ENCODE results near the gene FRMD4B.

DNA sequence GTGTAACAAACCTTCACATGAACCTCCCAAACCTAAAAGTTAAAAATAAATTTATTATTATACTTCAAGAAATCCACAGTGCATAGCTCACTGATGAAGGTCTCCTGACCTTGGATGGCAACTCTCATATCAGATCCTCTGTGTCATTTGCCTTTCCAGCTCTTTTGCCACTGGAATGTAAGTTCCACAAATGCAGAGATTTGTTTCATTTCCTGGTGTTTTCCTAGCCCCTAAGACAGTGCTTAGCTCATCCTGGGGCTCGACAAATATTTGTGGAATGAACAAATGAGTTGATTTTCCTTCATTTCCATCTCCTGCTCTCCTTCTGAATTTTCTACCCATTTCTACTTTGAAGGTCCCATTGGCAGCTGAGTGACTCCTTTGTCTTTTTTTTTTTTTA, 56.0 kb downstream of the FRMD4B start:
- TF ChIP-seq, protein P1, sequence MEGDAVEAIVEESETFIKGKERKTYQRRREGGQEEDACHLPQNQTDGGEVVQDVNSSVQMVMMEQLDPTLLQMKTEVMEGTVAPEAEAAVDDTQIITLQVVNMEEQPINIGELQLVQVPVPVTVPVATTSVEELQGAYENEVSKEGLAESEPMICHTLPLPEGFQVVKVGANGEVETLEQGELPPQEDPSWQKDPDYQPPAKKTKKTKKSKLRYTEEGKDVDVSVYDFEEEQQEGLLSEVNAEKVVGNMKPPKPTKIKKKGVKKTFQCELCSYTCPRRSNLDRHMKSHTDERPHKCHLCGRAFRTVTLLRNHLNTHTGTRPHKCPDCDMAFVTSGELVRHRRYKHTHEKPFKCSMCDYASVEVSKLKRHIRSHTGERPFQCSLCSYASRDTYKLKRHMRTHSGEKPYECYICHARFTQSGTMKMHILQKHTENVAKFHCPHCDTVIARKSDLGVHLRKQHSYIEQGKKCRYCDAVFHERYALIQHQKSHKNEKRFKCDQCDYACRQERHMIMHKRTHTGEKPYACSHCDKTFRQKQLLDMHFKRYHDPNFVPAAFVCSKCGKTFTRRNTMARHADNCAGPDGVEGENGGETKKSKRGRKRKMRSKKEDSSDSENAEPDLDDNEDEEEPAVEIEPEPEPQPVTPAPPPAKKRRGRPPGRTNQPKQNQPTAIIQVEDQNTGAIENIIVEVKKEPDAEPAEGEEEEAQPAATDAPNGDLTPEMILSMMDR (IDR thresholded peaks at IDR 0.05) = no peak
- TF ChIP-seq TCF7L2 (IDR thresholded peaks at IDR 0.05; ENCODE audit: low read depth, low read length) (no peak), SIN3A (IDR thresholded peaks at IDR 0.05; ENCODE audit: borderline replicate concordance, insufficient read depth, low read depth, low read length) (no peak), POLR2AphosphoS5 (IDR thresholded peaks at IDR 0.05; ENCODE audit: low read depth, low read length) (no peak)
- TF ChIP-seq, protein P2, sequence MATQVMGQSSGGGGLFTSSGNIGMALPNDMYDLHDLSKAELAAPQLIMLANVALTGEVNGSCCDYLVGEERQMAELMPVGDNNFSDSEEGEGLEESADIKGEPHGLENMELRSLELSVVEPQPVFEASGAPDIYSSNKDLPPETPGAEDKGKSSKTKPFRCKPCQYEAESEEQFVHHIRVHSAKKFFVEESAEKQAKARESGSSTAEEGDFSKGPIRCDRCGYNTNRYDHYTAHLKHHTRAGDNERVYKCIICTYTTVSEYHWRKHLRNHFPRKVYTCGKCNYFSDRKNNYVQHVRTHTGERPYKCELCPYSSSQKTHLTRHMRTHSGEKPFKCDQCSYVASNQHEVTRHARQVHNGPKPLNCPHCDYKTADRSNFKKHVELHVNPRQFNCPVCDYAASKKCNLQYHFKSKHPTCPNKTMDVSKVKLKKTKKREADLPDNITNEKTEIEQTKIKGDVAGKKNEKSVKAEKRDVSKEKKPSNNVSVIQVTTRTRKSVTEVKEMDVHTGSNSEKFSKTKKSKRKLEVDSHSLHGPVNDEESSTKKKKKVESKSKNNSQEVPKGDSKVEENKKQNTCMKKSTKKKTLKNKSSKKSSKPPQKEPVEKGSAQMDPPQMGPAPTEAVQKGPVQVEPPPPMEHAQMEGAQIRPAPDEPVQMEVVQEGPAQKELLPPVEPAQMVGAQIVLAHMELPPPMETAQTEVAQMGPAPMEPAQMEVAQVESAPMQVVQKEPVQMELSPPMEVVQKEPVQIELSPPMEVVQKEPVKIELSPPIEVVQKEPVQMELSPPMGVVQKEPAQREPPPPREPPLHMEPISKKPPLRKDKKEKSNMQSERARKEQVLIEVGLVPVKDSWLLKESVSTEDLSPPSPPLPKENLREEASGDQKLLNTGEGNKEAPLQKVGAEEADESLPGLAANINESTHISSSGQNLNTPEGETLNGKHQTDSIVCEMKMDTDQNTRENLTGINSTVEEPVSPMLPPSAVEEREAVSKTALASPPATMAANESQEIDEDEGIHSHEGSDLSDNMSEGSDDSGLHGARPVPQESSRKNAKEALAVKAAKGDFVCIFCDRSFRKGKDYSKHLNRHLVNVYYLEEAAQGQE (IDR thresholded peaks at IDR 0.05; ENCODE audit: insufficient read depth in 1 of 2, low read depth in 2 of 2, low read length in 1 of 2) = no peak
